Measurements from ENCODE around the gene PAK3.

GRCh38 chrX:111259559-111259958 is 163.6 kb downstream of the PAK3 start:
- TF ChIP-seq RAD21 (IDR thresholded peaks at IDR 0.05; ENCODE audit: low read depth): no peak
- no peak for TF ChIP-seq SIN3A (IDR thresholded peaks at IDR 0.05; ENCODE audit: low read depth)
- no peak for TF ChIP-seq ZFX (IDR thresholded peaks at IDR 0.05)
- TF ChIP-seq CTCF (IDR thresholded peaks at IDR 0.05 in 2 of 3, conservative IDR thresholded peaks at IDR 0.05 in 1 of 3; ENCODE audit: borderline replicate concordance in 1 of 3, insufficient read depth in 1 of 3, low read depth in 2 of 3, low read length in 2 of 3): no peak
- TF ChIP-seq MAX (IDR thresholded peaks at IDR 0.05): no peak
- TF ChIP-seq EZH2 (IDR thresholded peaks at IDR 0.05): no peak
- TF ChIP-seq EGR1 (IDR thresholded peaks at IDR 0.05; ENCODE audit: low read depth): no peak
- TF ChIP-seq REST (IDR thresholded peaks at IDR 0.05; ENCODE audit: low read depth): no peak
- no peak for TF ChIP-seq POLR2A (IDR thresholded peaks at IDR 0.05; ENCODE audit: borderline replicate concordance, extremely low read depth, insufficient read depth, insufficient read length)
- TF ChIP-seq TCF7L2 (IDR thresholded peaks at IDR 0.05; ENCODE audit: borderline replicate concordance, extremely low read depth, insufficient read depth, insufficient read length): no peak
